HEK293 (cell line): ENCODE data around the gene ABCB11.

Source experiments
- CTCF ChIA-PET: fragments of 350-600 bp; formaldehyde crosslinking; extraction: SDS; loops from one replicate; lab custom pipeline; 2021; ENCODE audit warnings: antibody characterized with exemption; lab: Yijun Ruan, JAX
- POLR2A ChIA-PET: fragments of 300-600 bp; formaldehyde crosslinking; extraction: SDS; loops from one replicate; lab custom pipeline; 2020; ENCODE audit warnings: antibody characterized with exemption, inconsistent platforms; lab: Yijun Ruan, JAX
- H3K27ac ChIP-seq: fragments of 200-500 bp; sonication (Bioruptor generic); 2 replicates; pipeline ENCODE4 v1.5.1; 2014; ENCODE audit warnings: low read depth, low read length, control low read depth, inconsistent platforms; ENCODE audit errors: extremely low read depth
- H3K36me3 ChIP-seq, 2 experiments: fragments of 200-500 bp in 1 of 2; sonication (Bioruptor generic) in 1 of 2; 1 replicate in 1 of 2; 2 replicates in 1 of 2; pipeline ENCODE4 v1.5.1; 2014 to 2017; ENCODE audit warnings: inconsistent platforms in 2 of 2, low read length in 2 of 2; ENCODE audit not compliant: control insufficient read depth in 2 of 2, insufficient read depth in 1 of 2
- H3K4me1 ChIP-seq: fragments of 200-500 bp; sonication (Bioruptor generic); 2 replicates; pipeline ENCODE4 v1.5.1; 2014; ENCODE audit warnings: mild to moderate bottlenecking, low read length, inconsistent platforms; ENCODE audit not compliant: control insufficient read depth, insufficient read depth
- H3K4me3 ChIP-seq: 2 replicates; pipeline ENCODE4 v1.5.1; 2011; ENCODE audit warnings: low read depth, mild to moderate bottlenecking, control low read depth, low read length, moderate library complexity
- H3K9me3 ChIP-seq: fragments of 200-500 bp; sonication (Bioruptor generic); 2 replicates; pipeline ENCODE4 v1.5.1; 2014; ENCODE audit warnings: low read depth, low read length, inconsistent platforms; ENCODE audit not compliant: control insufficient read depth, insufficient read depth
- KLF7 ChIP-seq: fragments of 450-650 bp; formaldehyde crosslinking; IDR thresholded peaks from 2 replicates; pipeline ENCODE4 v1.5.1; 2016; ENCODE audit warnings: missing biosample characterization, missing genetic modification characterization, borderline replicate concordance
- MEIS1 ChIP-seq: sonication (generic); formaldehyde crosslinking; IDR thresholded peaks from 2 replicates; pipeline ENCODE4 v1.8.1; 2022; ENCODE audit warnings: missing genetic modification reagents, mild to moderate bottlenecking, borderline replicate concordance
- SP7 ChIP-seq: fragments of 450-650 bp; formaldehyde crosslinking; IDR thresholded peaks from 2 replicates; pipeline ENCODE4 v1.5.1; 2016; ENCODE audit warnings: missing biosample characterization, missing genetic modification characterization
- ZBTB17 ChIP-seq: fragments of 450-650 bp; formaldehyde crosslinking; IDR thresholded peaks from 2 replicates; pipeline ENCODE4 v1.5.1; 2016; ENCODE audit warnings: missing biosample characterization, missing genetic modification characterization
- ZBTB21 ChIP-seq: fragments of 450-650 bp; formaldehyde crosslinking; IDR thresholded peaks from 2 replicates; pipeline ENCODE4 v1.5.1; 2017; ENCODE audit warnings: missing biosample characterization, missing genetic modification characterization
- ZNF132 ChIP-seq: fragments of 450-650 bp; formaldehyde crosslinking; IDR thresholded peaks from 2 replicates; pipeline ENCODE4 v1.5.1; 2017; ENCODE audit warnings: missing biosample characterization, missing genetic modification characterization, borderline replicate concordance
- ZNF2 ChIP-seq: fragments of 450-650 bp; formaldehyde crosslinking; IDR thresholded peaks from 2 replicates; pipeline ENCODE4 v1.5.1; 2016; ENCODE audit warnings: missing biosample characterization, missing genetic modification characterization
- ZNF394 ChIP-seq: fragments of 450-650 bp; formaldehyde crosslinking; IDR thresholded peaks from 2 replicates; pipeline ENCODE4 v1.5.1; 2016; ENCODE audit warnings: missing biosample characterization, missing genetic modification characterization, mild to moderate bottlenecking, moderate library complexity, borderline replicate concordance
- ZNF433 ChIP-seq: fragments of 450-650 bp; formaldehyde crosslinking; IDR thresholded peaks from 2 replicates; pipeline ENCODE4 v1.5.1; 2016; ENCODE audit warnings: missing biosample characterization, missing genetic modification characterization, low read depth
- ZNF473 ChIP-seq: fragments of 450-650 bp; formaldehyde crosslinking; IDR thresholded peaks from 2 replicates; pipeline ENCODE4 v1.5.1; 2017; ENCODE audit warnings: missing biosample characterization, missing genetic modification characterization
- ZNF548 ChIP-seq: fragments of 450-650 bp; formaldehyde crosslinking; IDR thresholded peaks from 2 replicates; pipeline ENCODE4 v1.5.1; 2016; ENCODE audit warnings: missing biosample characterization, missing genetic modification characterization
- ZNF558 ChIP-seq: fragments of 450-650 bp; formaldehyde crosslinking; IDR thresholded peaks from 2 replicates; pipeline ENCODE4 v1.5.1; 2016; ENCODE audit warnings: missing biosample characterization, missing genetic modification characterization
- ZNF654 ChIP-seq: fragments of 450-650 bp; formaldehyde crosslinking; IDR thresholded peaks from 2 replicates; pipeline ENCODE4 v1.5.1; 2016; ENCODE audit warnings: low read depth, missing biosample characterization, missing genetic modification characterization
- TF ChIP-seq, protein P1 (sequence below): fragments of 450-650 bp; formaldehyde crosslinking; IDR thresholded peaks from 2 replicates; pipeline ENCODE4 v1.5.1; 2017; ENCODE audit warnings: missing biosample characterization, missing genetic modification characterization
- TF ChIP-seq, protein P2 (sequence below): fragments of 450-650 bp; formaldehyde crosslinking; IDR thresholded peaks from 2 replicates; pipeline ENCODE4 v1.5.1; 2016; ENCODE audit warnings: missing biosample characterization, missing genetic modification characterization
- TF ChIP-seq, protein P3 (sequence below): fragments of 450-650 bp; formaldehyde crosslinking; IDR thresholded peaks from 2 replicates; pipeline ENCODE4 v1.5.1; 2016; ENCODE audit warnings: missing biosample characterization, missing genetic modification characterization
- TF ChIP-seq, protein P4 (sequence below): fragments of 450-650 bp; formaldehyde crosslinking; IDR thresholded peaks from 2 replicates; pipeline ENCODE4 v1.5.1; 2016; ENCODE audit warnings: missing biosample characterization, missing genetic modification characterization
- TF ChIP-seq, protein P5 (sequence below): fragments of 450-650 bp; formaldehyde crosslinking; IDR thresholded peaks from 2 replicates; pipeline ENCODE4 v1.5.1; 2016; ENCODE audit warnings: missing biosample characterization, missing genetic modification characterization

The ABCB11 gene

DNA sequence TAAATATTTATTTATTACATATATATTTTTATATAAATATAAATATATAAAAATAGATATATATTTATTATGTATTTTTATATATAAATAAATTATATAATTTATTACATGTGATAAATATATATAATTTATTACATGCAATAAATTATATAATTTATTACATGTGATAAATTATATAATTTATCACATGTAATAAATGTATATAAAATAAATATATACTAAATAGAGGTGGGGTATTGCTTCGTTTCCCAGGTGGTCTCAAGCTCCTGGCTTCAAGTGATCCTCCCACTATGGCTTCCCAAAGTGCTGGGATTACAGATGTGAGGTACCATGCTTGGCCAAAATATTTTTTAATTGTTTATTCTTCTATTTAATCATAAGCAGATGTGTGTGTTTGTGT is 133.7 kb downstream of the ABCB11 start (continued):
- TF ChIP-seq, protein P1, sequence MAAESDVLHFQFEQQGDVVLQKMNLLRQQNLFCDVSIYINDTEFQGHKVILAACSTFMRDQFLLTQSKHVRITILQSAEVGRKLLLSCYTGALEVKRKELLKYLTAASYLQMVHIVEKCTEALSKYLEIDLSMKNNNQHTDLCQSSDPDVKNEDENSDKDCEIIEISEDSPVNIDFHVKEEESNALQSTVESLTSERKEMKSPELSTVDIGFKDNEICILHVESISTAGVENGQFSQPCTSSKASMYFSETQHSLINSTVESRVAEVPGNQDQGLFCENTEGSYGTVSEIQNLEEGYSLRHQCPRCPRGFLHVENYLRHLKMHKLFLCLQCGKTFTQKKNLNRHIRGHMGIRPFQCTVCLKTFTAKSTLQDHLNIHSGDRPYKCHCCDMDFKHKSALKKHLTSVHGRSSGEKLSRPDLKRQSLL (tag by site-specific recombination) = no peak
- TF ChIP-seq ZBTB17 (tag by site-specific recombination) = no peak
- no peak for TF ChIP-seq ZNF394 (tag by site-specific recombination)
- no peak for TF ChIP-seq ZBTB21 (tag by site-specific recombination)
- TF ChIP-seq, protein P2, sequence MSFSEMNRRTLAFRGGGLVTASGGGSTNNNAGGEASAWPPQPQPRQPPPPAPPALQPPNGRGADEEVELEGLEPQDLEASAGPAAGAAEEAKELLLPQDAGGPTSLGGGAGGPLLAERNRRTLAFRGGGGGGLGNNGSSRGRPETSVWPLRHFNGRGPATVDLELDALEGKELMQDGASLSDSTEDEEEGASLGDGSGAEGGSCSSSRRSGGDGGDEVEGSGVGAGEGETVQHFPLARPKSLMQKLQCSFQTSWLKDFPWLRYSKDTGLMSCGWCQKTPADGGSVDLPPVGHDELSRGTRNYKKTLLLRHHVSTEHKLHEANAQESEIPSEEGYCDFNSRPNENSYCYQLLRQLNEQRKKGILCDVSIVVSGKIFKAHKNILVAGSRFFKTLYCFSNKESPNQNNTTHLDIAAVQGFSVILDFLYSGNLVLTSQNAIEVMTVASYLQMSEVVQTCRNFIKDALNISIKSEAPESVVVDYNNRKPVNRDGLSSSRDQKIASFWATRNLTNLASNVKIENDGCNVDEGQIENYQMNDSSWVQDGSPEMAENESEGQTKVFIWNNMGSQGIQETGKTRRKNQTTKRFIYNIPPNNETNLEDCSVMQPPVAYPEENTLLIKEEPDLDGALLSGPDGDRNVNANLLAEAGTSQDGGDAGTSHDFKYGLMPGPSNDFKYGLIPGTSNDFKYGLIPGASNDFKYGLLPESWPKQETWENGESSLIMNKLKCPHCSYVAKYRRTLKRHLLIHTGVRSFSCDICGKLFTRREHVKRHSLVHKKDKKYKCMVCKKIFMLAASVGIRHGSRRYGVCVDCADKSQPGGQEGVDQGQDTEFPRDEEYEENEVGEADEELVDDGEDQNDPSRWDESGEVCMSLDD (tag by site-specific recombination) = no peak
- TF ChIP-seq ZNF548 (tag by site-specific recombination) = no peak
- TF ChIP-seq ZNF654 (tag by site-specific recombination) = no peak
- TF ChIP-seq ZNF433 = no peak
- TF ChIP-seq, protein P3, sequence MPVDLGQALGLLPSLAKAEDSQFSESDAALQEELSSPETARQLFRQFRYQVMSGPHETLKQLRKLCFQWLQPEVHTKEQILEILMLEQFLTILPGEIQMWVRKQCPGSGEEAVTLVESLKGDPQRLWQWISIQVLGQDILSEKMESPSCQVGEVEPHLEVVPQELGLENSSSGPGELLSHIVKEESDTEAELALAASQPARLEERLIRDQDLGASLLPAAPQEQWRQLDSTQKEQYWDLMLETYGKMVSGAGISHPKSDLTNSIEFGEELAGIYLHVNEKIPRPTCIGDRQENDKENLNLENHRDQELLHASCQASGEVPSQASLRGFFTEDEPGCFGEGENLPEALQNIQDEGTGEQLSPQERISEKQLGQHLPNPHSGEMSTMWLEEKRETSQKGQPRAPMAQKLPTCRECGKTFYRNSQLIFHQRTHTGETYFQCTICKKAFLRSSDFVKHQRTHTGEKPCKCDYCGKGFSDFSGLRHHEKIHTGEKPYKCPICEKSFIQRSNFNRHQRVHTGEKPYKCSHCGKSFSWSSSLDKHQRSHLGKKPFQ (tag by site-specific recombination) = no peak

DNA sequence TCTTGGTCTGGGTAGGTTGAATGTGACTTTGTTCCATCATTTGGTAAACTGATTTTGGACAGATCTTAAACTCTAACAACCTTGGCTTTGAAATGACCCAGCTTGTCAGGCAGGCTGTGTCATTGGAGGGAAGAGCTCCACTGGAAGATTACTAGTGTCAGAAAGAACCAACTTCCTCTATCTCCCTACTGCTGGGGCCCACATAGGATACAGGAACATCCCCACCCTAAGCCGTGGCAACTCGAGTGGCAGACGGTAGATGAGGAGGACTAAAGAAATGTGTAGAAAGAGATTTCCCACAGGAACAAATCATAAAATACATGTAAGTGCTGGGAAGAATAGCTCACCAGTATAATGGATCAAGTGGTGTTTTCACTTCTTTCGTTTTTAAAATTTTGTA is 134.3 kb downstream of the ABCB11 start:
- TF ChIP-seq ZNF2 (tag by site-specific recombination) (no peak), KLF7 (tag by site-specific recombination) (no peak), MEIS1 (no peak), ZNF132 (tag by site-specific recombination) (no peak), ZNF558 (tag by site-specific recombination) (no peak), ZNF473 (tag by site-specific recombination) (no peak), SP7 (tag by site-specific recombination) (no peak)
- TF ChIP-seq, protein P4, sequence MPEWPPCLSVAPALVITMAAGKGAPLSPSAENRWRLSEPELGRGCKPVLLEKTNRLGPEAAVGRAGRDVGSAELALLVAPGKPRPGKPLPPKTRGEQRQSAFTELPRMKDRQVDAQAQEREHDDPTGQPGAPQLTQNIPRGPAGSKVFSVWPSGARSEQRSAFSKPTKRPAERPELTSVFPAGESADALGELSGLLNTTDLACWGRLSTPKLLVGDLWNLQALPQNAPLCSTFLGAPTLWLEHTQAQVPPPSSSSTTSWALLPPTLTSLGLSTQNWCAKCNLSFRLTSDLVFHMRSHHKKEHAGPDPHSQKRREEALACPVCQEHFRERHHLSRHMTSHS (tag by site-specific recombination) = no peak
- TF ChIP-seq, protein P5, sequence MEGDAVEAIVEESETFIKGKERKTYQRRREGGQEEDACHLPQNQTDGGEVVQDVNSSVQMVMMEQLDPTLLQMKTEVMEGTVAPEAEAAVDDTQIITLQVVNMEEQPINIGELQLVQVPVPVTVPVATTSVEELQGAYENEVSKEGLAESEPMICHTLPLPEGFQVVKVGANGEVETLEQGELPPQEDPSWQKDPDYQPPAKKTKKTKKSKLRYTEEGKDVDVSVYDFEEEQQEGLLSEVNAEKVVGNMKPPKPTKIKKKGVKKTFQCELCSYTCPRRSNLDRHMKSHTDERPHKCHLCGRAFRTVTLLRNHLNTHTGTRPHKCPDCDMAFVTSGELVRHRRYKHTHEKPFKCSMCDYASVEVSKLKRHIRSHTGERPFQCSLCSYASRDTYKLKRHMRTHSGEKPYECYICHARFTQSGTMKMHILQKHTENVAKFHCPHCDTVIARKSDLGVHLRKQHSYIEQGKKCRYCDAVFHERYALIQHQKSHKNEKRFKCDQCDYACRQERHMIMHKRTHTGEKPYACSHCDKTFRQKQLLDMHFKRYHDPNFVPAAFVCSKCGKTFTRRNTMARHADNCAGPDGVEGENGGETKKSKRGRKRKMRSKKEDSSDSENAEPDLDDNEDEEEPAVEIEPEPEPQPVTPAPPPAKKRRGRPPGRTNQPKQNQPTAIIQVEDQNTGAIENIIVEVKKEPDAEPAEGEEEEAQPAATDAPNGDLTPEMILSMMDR (tag by site-specific recombination) = no peak
- TF ChIP-seq, all 188 proteins: peak for 0
- Histone ChIP-seq H3K9me3 (no peaks in the 10 kb centered on the region), H3K4me1 (no peaks in the 10 kb centered on the region), H3K27ac (no peak overlapping the region), H3K36me3 (no peaks in the 10 kb centered on the region), H3K4me3 (no peak overlapping the region)
- POLR2A ChIA-PET = no interaction called here
- CTCF ChIA-PET = no interaction called here
